ENCODE measurements around the gene OSER1. TPM values are rescaled to one million over a fixed set of nuclear protein-coding genes. Genes with fewer than 3 reads are reported as not detected.

OSER1 gene
- total RNA-seq, 2 experiments from 2014 or later = 172 TPM

- intact Hi-C loops (cut with DNase I, micrococcal nuclease) = no loop called here
- TF ChIP-seq CTCF (IDR thresholded peaks at IDR 0.05) = no peak
- Mint-ChIP-seq H3K36me3 (ENCODE audit: low read depth) (peaks cover 97% of the 10 kb centered on the region), H3K4me1 (ENCODE audit: low read depth) (peaks cover 64% of the 10 kb centered on the region), H3K4me3 (no peak overlapping the region), H3K27ac (no peak overlapping the region), H3K27me3 (no peaks in the 10 kb centered on the region), H3K9me3 (no peaks in the 10 kb centered on the region)
- Histone ChIP-seq H3K4me1 (ENCODE audit: insufficient read depth, low read length) (peaks cover 5% of the 10 kb centered on the region), H3K27me3 (ENCODE audit: control insufficient read depth in 1 of 2, insufficient read depth in 2 of 2, low read length in 2 of 2) (no peaks in the 10 kb centered on the region), H3K4me3 (ENCODE audit: low read length) (no peak overlapping the region), H3K36me3 (ENCODE audit: insufficient read depth, low read length) (peaks cover 63% of the 10 kb centered on the region), H3K9me3 (ENCODE audit: control insufficient read depth in 1 of 2, insufficient read depth in 1 of 2, low read length in 2 of 2) (no peaks in the 10 kb centered on the region), H3K27ac (ENCODE audit: low read depth in 1 of 2, low read length in 2 of 2) (no peak overlapping the region)
- DNase-seq (no peak), ATAC-seq (ENCODE audit: poor library complexity) (no peak)
- ChIA-PET CTCF (interaction anchor here (1.3 kb wide), 1 partner anchor 107 kb away, joined by 3 read pairs; the partner anchor contains the start of gene FITM2), POLR2A (no interaction called here)
These were observed 6.3 kb downstream of the OSER1 start for GRCh38 chr20:44204156-44204831.

- no peaks in the 10 kb centered on the region for H3K27me3 Mint-ChIP-seq
- no peak overlapping the region for H3K4me3 Mint-ChIP-seq
- Histone ChIP-seq H3K4me1 (ENCODE audit: insufficient read depth, low read length) (no peaks in the 10 kb centered on the region), H3K27ac (ENCODE audit: low read depth in 1 of 2, low read length in 2 of 2) (no peak overlapping the region), H3K9me3 (ENCODE audit: control insufficient read depth in 1 of 2, insufficient read depth in 1 of 2, low read length in 2 of 2) (no peaks in the 10 kb centered on the region), H3K27me3 (ENCODE audit: control insufficient read depth in 1 of 2, insufficient read depth in 2 of 2, low read length in 2 of 2) (no peaks in the 10 kb centered on the region), H3K36me3 (ENCODE audit: insufficient read depth, low read length) (peaks cover 71% of the 10 kb centered on the region), H3K4me3 (ENCODE audit: low read length) (no peak overlapping the region)
- ChIA-PET POLR2A (interaction anchor here (0.6 kb wide), 1 partner anchor 407 kb away, joined by 3 read pairs; no protein-coding TSS in a partner anchor), CTCF (interaction anchor here (1.0 kb wide), 1 partner anchor 13 kb away, joined by 3 read pairs; no protein-coding TSS in a partner anchor)
- peaks cover 52% of the 10 kb centered on the region for H3K4me1 Mint-ChIP-seq (ENCODE audit: low read depth)
- ATAC-seq (ENCODE audit: poor library complexity) (no peak), DNase-seq (no peak)
- peak overlapping the region; percentile 42 for H3K27ac Mint-ChIP-seq
- TF ChIP-seq CTCF (IDR thresholded peaks at IDR 0.05) = no peak
- H3K9me3 Mint-ChIP-seq = no peaks in the 10 kb centered on the region
- H3K36me3 Mint-ChIP-seq (ENCODE audit: low read depth) = peaks cover 94% of the 10 kb centered on the region
- intact Hi-C loops (cut with DNase I, micrococcal nuclease) = no loop called here
These were observed 7.4 kb downstream of the OSER1 start for GRCh38 chr20:44203161-44203560.

GRCh38 chr20:44200983-44201382, 9.6 kb downstream of the OSER1 start:
- no peak for DNase-seq
- ChIA-PET CTCF (no interaction called here), POLR2A (no interaction called here)
- intact Hi-C loops (cut with DNase I, micrococcal nuclease) = no loop called here
- H3K4me3 Mint-ChIP-seq = no peak overlapping the region
- H3K9me3 ChIP-seq (ENCODE audit: control insufficient read depth in 1 of 2, insufficient read depth in 1 of 2, low read length in 2 of 2) = no peaks in the 10 kb centered on the region
- H3K4me3 ChIP-seq (ENCODE audit: low read length) = no peak overlapping the region
- H3K36me3 ChIP-seq (ENCODE audit: insufficient read depth, low read length) = peaks cover 84% of the 10 kb centered on the region
- H3K36me3 Mint-ChIP-seq (ENCODE audit: low read depth) = peaks cover 95% of the 10 kb centered on the region
- no peak for TF ChIP-seq CTCF (IDR thresholded peaks at IDR 0.05)
- no peak overlapping the region for H3K27ac ChIP-seq (ENCODE audit: low read depth in 1 of 2, low read length in 2 of 2)
- no peaks in the 10 kb centered on the region for H3K27me3 Mint-ChIP-seq
- no peak overlapping the region for H3K27ac Mint-ChIP-seq
- H3K4me1 Mint-ChIP-seq (ENCODE audit: low read depth) = peaks cover 33% of the 10 kb centered on the region
- no peaks in the 10 kb centered on the region for H3K9me3 Mint-ChIP-seq
- no peaks in the 10 kb centered on the region for H3K27me3 ChIP-seq (ENCODE audit: control insufficient read depth in 1 of 2, insufficient read depth in 2 of 2, low read length in 2 of 2)
- ATAC-seq (ENCODE audit: poor library complexity) = no peak
- no peaks in the 10 kb centered on the region for H3K4me1 ChIP-seq (ENCODE audit: insufficient read depth, low read length)
